CD4-positive, alpha-beta T cell (primary cell): Measurements from ENCODE around the gene PARD6G. TPM values are rescaled to one million over a fixed set of nuclear protein-coding genes. Genes with fewer than 3 reads are reported as not detected.

Source experiments
- ATAC-seq: fragments of 200-7000 bp; cut with Tn5 transposase; one replicate; pipeline ENCODE4 v1.10.0; 2022; ENCODE audit warnings: mild to moderate bottlenecking; ENCODE audit not compliant: poor library complexity
- CTCF ChIA-PET: fragments of 350-600 bp; sonication (Branson Sonifier 250); formaldehyde crosslinking; loops from one replicate; lab custom pipeline; 2021; ENCODE audit warnings: antibody characterized with exemption, inconsistent platforms; lab: Charles Lee
- POLR2A ChIA-PET: fragments of 350-600 bp; sonication (Branson Sonifier 250); formaldehyde crosslinking; loops from one replicate; lab custom pipeline; 2021; ENCODE audit warnings: antibody characterized with exemption, inconsistent platforms; lab: Charles Lee
- DNase-seq, 14 experiments: peaks; one replicate each; pipeline ENCODE4 v3.0.0-alpha.2; 2013 to 2020; ENCODE audit warnings: mixed read lengths in 2 of 14
- H3K27ac ChIP-seq, 2 donors: one replicate each; pipeline versions ENCODE4 v1.5.1 to v1.7.0; 2013; ENCODE audit warnings: low read length in 2 of 2, low read depth in 1 of 2, mild to moderate bottlenecking in 1 of 2
- H3K27me3 ChIP-seq, 2 experiments: 1 replicate in 1 of 2; 2 replicates in 1 of 2; pipeline versions ENCODE4 v1.6.1 to v1.7.0; 2013; ENCODE audit warnings: low read length in 2 of 2, control low read depth in 1 of 2, mild to moderate bottlenecking in 1 of 2, moderate library complexity in 1 of 2; ENCODE audit not compliant: insufficient read depth in 2 of 2, control insufficient read depth in 1 of 2
- H3K36me3 ChIP-seq: one replicate; pipeline ENCODE4 v1.6.1; 2013; ENCODE audit warnings: low read length, control low read depth; ENCODE audit not compliant: insufficient read depth
- H3K4me1 ChIP-seq: one replicate; pipeline ENCODE4 v1.6.1; 2013; ENCODE audit warnings: low read length, control low read depth; ENCODE audit not compliant: insufficient read depth
- H3K4me3 ChIP-seq: one replicate; pipeline ENCODE4 v1.5.1; 2013; ENCODE audit warnings: mild to moderate bottlenecking, low read length, moderate library complexity
- H3K9me3 ChIP-seq, 2 experiments: 1 replicate in 1 of 2; 2 replicates in 1 of 2; pipeline versions ENCODE4 v1.6.1 to v1.7.0; 2013; ENCODE audit warnings: low read length in 2 of 2, mild to moderate bottlenecking in 2 of 2, control low read depth in 1 of 2, moderate library complexity in 1 of 2; ENCODE audit not compliant: control insufficient read depth in 1 of 2, insufficient read depth in 1 of 2
- H3K27ac Mint-ChIP-seq: one replicate; pipeline ENCODE4 v1.8.0; 2020; ENCODE audit warnings: mixed read lengths
- H3K27me3 Mint-ChIP-seq: one replicate; pipeline ENCODE4 v1.8.0; 2021; ENCODE audit warnings: mixed read lengths
- H3K36me3 Mint-ChIP-seq: one replicate; pipeline ENCODE4 v1.8.0; 2021; ENCODE audit warnings: low read depth, mixed read lengths
- H3K4me1 Mint-ChIP-seq: one replicate; pipeline ENCODE4 v1.8.0; 2021; ENCODE audit warnings: low read depth, mixed read lengths
- H3K4me3 Mint-ChIP-seq: one replicate; pipeline ENCODE4 v1.8.0; 2020; ENCODE audit warnings: mild to moderate bottlenecking, mixed read lengths
- H3K9me3 Mint-ChIP-seq: one replicate; pipeline ENCODE4 v1.8.0; 2020; ENCODE audit warnings: mixed read lengths
- CTCF ChIP-seq: fragments of 200-600 bp; IDR thresholded peaks from one replicate; pipeline ENCODE4 v1.8.0; 2022; ENCODE audit warnings: antibody characterized with exemption, mild to moderate bottlenecking
- intact Hi-C, 2 experiments: fragments of 100-400 bp; cut with DNase I in 1 of 2; cut with micrococcal nuclease in 1 of 2; formaldehyde crosslinking; loops; one replicate each; pipeline versions ENCODE4 v1.15.1 to v1.9.0; 2023 to 2025; cut with DNase I, micrococcal nuclease
- total RNA-seq, 174 experiments: library from RNA in 2 of 174; stranded (reverse) in 2 of 174; gene quantifications; one replicate each; pipeline ENCODE4 v1.2.3 and lab custom pipeline; 2021 to 2026

Gene PARD6G
- total RNA-seq, 2 experiments from 2014 or later = 0.38 to 1.1 TPM

- intact Hi-C loops = no loop called here
- Mint-ChIP-seq H3K27me3 (peaks cover 69% of the 10 kb centered on the region), H3K36me3 (no peaks in the 10 kb centered on the region), H3K4me1 (no peaks in the 10 kb centered on the region), H3K9me3 (no peaks in the 10 kb centered on the region), H3K4me3 (no peak overlapping the region), H3K27ac (no peak overlapping the region)
- DNase-seq = peak in 1 of 14 experiments; percentile 25
- Histone ChIP-seq H3K4me3 (peak overlapping the region; percentile 34), H3K9me3 (peaks cover 0 to 5% of the 10 kb centered on the region in 2 experiments), H3K27me3 (peaks cover 24 to 40% of the 10 kb centered on the region in 2 experiments), H3K36me3 (no peaks in the 10 kb centered on the region), H3K4me1 (peaks cover 13% of the 10 kb centered on the region), H3K27ac (no peak overlapping the region)
- TF ChIP-seq CTCF = no peak
- ChIA-PET CTCF (no interaction called here), POLR2A (no interaction called here)
- ATAC-seq = peak; percentile 26
Measured at GRCh38 chr18:80246445-80247392, 595 bp downstream of the PARD6G start.

GRCh38 chr18:80245781-80246444 is 1.4 kb downstream of the PARD6G start:
- no peak for TF ChIP-seq CTCF
- H3K9me3 Mint-ChIP-seq = no peaks in the 10 kb centered on the region
- no peaks in the 10 kb centered on the region for H3K36me3 Mint-ChIP-seq
- H3K4me1 Mint-ChIP-seq = no peaks in the 10 kb centered on the region
- peaks cover 0 to 5% of the 10 kb centered on the region in 2 experiments for H3K9me3 ChIP-seq
- H3K4me1 ChIP-seq = peaks cover 13% of the 10 kb centered on the region
- POLR2A ChIA-PET = no interaction called here
- H3K27me3 ChIP-seq = peaks cover 24 to 44% of the 10 kb centered on the region in 2 experiments
- CTCF ChIA-PET = no interaction called here
- H3K27me3 Mint-ChIP-seq = peaks cover 77% of the 10 kb centered on the region
- H3K27ac Mint-ChIP-seq = no peak overlapping the region
- DNase-seq (no peak), ATAC-seq (no peak)
- no peaks in the 10 kb centered on the region for H3K36me3 ChIP-seq
- intact Hi-C loops = no loop called here
- H3K4me3 ChIP-seq = no peak overlapping the region
- no peak overlapping the region for H3K27ac ChIP-seq
- peak overlapping the region; percentile 58 for H3K4me3 Mint-ChIP-seq

GRCh38 chr18:80244956-80245730 is 2.2 kb downstream of the PARD6G start:
- ChIA-PET CTCF (no interaction called here), POLR2A (no interaction called here)
- no peaks in the 10 kb centered on the region for H3K36me3 Mint-ChIP-seq
- ATAC-seq (no peak), DNase-seq (no peak)
- Histone ChIP-seq H3K9me3 (peaks cover 0 to 5% of the 10 kb centered on the region in 2 experiments), H3K4me1 (peaks cover 13% of the 10 kb centered on the region), H3K4me3 (no peak overlapping the region), H3K36me3 (no peaks in the 10 kb centered on the region), H3K27ac (no peak overlapping the region), H3K27me3 (peaks cover 24 to 44% of the 10 kb centered on the region in 2 experiments)
- no peak for TF ChIP-seq CTCF
- H3K4me1 Mint-ChIP-seq = no peaks in the 10 kb centered on the region
- H3K9me3 Mint-ChIP-seq = no peaks in the 10 kb centered on the region
- H3K27me3 Mint-ChIP-seq = peaks cover 83% of the 10 kb centered on the region
- H3K4me3 Mint-ChIP-seq = peak overlapping the region; percentile 58
- intact Hi-C loops = no loop called here
- H3K27ac Mint-ChIP-seq = no peak overlapping the region
